ENCODE data around the gene PLBD2. TPM values are rescaled to one million over a fixed set of nuclear protein-coding genes. Genes with fewer than 3 reads are reported as not detected.

PLBD2 gene
- total and polyA plus RNA-seq, 9 of the 15 experiments (the other 6 are each of a cell fraction or from before 2014, with no cell fraction given) = 2.4 to 37.4 (median 6.0) TPM

DNA sequence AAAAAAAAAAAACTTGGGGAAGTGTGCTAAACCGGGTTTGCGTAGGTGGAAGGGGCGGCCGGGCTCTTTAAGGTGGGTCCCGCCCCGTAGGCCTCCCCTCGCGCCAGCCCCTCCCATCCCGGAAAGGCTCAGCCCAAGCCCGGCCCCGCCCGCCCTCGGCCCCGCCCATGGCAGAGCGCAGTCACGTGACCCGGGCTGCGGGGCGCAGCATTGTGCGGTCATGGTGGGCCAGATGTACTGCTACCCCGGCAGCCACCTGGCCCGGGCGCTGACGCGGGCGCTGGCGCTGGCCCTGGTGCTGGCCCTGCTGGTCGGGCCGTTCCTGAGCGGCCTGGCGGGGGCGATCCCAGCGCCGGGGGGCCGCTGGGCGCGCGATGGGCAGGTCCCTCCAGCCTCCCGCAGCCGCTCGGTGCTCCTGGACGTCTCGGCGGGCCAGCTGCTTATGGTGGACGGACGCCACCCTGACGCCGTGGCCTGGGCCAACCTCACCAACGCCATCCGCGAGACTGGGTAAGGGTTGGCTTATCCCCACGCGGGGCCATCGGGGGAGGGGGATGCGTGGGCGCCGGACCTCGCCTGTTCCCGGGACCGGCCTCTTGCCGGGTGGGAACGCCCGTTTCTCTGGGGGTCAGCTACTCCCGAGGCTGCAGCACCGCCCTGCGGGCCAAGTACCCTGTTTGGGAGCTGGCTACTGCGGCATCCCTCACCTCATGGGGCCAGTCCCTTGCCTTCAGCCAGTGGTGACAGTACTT is at the start of gene PLBD2 (continued):
- TF ChIP-seq, protein P1, sequence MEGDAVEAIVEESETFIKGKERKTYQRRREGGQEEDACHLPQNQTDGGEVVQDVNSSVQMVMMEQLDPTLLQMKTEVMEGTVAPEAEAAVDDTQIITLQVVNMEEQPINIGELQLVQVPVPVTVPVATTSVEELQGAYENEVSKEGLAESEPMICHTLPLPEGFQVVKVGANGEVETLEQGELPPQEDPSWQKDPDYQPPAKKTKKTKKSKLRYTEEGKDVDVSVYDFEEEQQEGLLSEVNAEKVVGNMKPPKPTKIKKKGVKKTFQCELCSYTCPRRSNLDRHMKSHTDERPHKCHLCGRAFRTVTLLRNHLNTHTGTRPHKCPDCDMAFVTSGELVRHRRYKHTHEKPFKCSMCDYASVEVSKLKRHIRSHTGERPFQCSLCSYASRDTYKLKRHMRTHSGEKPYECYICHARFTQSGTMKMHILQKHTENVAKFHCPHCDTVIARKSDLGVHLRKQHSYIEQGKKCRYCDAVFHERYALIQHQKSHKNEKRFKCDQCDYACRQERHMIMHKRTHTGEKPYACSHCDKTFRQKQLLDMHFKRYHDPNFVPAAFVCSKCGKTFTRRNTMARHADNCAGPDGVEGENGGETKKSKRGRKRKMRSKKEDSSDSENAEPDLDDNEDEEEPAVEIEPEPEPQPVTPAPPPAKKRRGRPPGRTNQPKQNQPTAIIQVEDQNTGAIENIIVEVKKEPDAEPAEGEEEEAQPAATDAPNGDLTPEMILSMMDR (IDR thresholded peaks at IDR 0.05 in 2 of 3, conservative IDR thresholded peaks at IDR 0.05 in 1 of 3; ENCODE audit: insufficient read depth in 2 of 3, low read depth in 1 of 3, low read length in 3 of 3) = peak in 2 of 3 experiments; percentile 17 to 24; a peak in 3 of 6 replicates
- TF ChIP-seq NR4A1 (CRISPR knock-in tag; IDR thresholded peaks at IDR 0.05) (no peak), NR4A1 (tag; IDR thresholded peaks at IDR 0.05) (no peak), RHOXF2B (CRISPR knock-in tag; conservative IDR thresholded peaks at IDR 0.05) (no peak), ZBTB2 (IDR thresholded peaks at IDR 0.05) (no peak), ZBTB7A (IDR thresholded peaks at IDR 0.05; ENCODE audit: borderline replicate concordance, control insufficient read depth, low read depth, low read length) (peak; percentile 68; the same call in 1 of the 2 replicates), MBD2 (IDR thresholded peaks at IDR 0.05; ENCODE audit: borderline replicate concordance, low read depth) (no peak), NONO (IDR thresholded peaks at IDR 0.05; ENCODE audit: low read depth in 2 of 2, low read length in 1 of 2) (peak; percentile 86 to 89; a peak in 3 of 4 replicates), TAL1 (IDR thresholded peaks at IDR 0.05) (no peak), CAMTA2 (CRISPR knock-in tag; conservative IDR thresholded peaks at IDR 0.05) (no peak), TEAD4 (IDR thresholded peaks at IDR 0.05; ENCODE audit: low read length) (no peak), TEAD4 (CRISPR knock-in tag; IDR thresholded peaks at IDR 0.05; ENCODE audit: borderline replicate concordance) (peak; percentile 66; the same call in 1 of the 2 replicates), JUN (IDR thresholded peaks at IDR 0.05; ENCODE audit: borderline replicate concordance, low read depth, low read length) (no peak), JUN (CRISPR knock-in tag; IDR thresholded peaks at IDR 0.05; ENCODE audit: borderline replicate concordance) (0 out of 2 replicates have a peak, but pooled peaks have one; percentile 34)
- TF ChIP-seq, protein P2, sequence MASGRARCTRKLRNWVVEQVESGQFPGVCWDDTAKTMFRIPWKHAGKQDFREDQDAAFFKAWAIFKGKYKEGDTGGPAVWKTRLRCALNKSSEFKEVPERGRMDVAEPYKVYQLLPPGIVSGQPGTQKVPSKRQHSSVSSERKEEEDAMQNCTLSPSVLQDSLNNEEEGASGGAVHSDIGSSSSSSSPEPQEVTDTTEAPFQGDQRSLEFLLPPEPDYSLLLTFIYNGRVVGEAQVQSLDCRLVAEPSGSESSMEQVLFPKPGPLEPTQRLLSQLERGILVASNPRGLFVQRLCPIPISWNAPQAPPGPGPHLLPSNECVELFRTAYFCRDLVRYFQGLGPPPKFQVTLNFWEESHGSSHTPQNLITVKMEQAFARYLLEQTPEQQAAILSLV (tag; IDR thresholded peaks at IDR 0.05) = no peak

Data from K562 (cell line).